ENCODE measurements around the gene EEF1A2. TPM values are rescaled to one million over a fixed set of nuclear protein-coding genes. Genes with fewer than 3 reads are reported as not detected.

Gene EEF1A2
- total RNA-seq, 1 experiment from 2014 or later = 26.0 TPM

DNA sequence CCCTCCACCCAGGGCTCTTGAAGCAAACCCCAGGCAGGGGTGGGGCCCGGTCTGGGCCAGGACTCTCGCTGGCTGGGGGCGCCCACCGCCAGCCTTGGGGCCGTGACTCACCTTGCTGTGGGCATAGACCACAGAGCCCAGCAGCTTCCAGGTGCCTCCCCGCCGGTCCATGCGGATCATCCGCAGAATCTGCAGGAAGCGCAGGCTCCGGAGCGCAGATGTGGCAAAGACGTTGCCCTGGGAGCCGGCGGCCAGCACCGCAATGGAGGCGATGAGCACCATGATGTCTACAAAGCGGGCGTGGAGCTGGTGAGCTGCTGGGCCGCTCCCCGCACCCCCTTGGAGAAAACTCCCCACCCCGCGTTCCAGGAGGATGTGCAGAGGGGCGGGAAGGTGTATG, 54.3 kb downstream of the EEF1A2 start:
- ATAC-seq (no peak), DNase-seq (ENCODE audit: low spot score) (no peak)
- H3K27ac Mint-ChIP-seq = no peak overlapping the region
- H3K4me3 Mint-ChIP-seq = no peak overlapping the region
- CTCF ChIA-PET = interaction anchor here (1.8 to 1.9 kb wide), 2 partner anchors 52 to 221 kb away, joined by 6 to 7 read pairs; no protein-coding TSS in a partner anchor
- peaks cover 15% of the 10 kb centered on the region for H3K4me1 Mint-ChIP-seq
- H3K27me3 Mint-ChIP-seq (ENCODE audit: low read depth) = no peaks in the 10 kb centered on the region
- H3K9me3 Mint-ChIP-seq = peaks cover 14% of the 10 kb centered on the region
- peaks cover 3% of the 10 kb centered on the region for H3K36me3 Mint-ChIP-seq
- POLR2A ChIA-PET = no interaction called here
- TF ChIP-seq RORB (CRISPR knock-in tag; IDR thresholded peaks at IDR 0.05) (no peak), TEAD4 (CRISPR knock-in tag; IDR thresholded peaks at IDR 0.05) (no peak), GTF2I (CRISPR knock-in tag; conservative IDR thresholded peaks at IDR 0.05) (no peak), ATF1 (CRISPR knock-in tag; IDR thresholded peaks at IDR 0.05) (no peak), USF1 (CRISPR knock-in tag; IDR thresholded peaks at IDR 0.05) (no peak), ZNF396 (CRISPR knock-in tag; IDR thresholded peaks at IDR 0.05; ENCODE audit: borderline replicate concordance) (no peak), ZBTB21 (CRISPR knock-in tag; IDR thresholded peaks at IDR 0.05; ENCODE audit: borderline replicate concordance) (no peak), ATF3 (CRISPR knock-in tag; conservative IDR thresholded peaks at IDR 0.05) (no peak), PRRX2 (CRISPR knock-in tag; IDR thresholded peaks at IDR 0.05) (no peak), FOXJ3 (CRISPR knock-in tag; IDR thresholded peaks at IDR 0.05; ENCODE audit: borderline replicate concordance) (no peak), PRDM15 (CRISPR knock-in tag; IDR thresholded peaks at IDR 0.05) (no peak), MLX (CRISPR knock-in tag; IDR thresholded peaks at IDR 0.05) (no peak), ZNF121 (CRISPR knock-in tag; IDR thresholded peaks at IDR 0.05) (no peak), GABPB1 (CRISPR knock-in tag; IDR thresholded peaks at IDR 0.05) (no peak), ZNF317 (CRISPR knock-in tag; IDR thresholded peaks at IDR 0.05; ENCODE audit: borderline replicate concordance, low read depth) (no peak), ZNF416 (CRISPR knock-in tag; IDR thresholded peaks at IDR 0.05) (no peak), ETV6 (CRISPR knock-in tag; IDR thresholded peaks at IDR 0.05) (no peak), FOXP1 (CRISPR knock-in tag; IDR thresholded peaks at IDR 0.05; ENCODE audit: borderline replicate concordance) (no peak)
- TF ChIP-seq, protein P1, sequence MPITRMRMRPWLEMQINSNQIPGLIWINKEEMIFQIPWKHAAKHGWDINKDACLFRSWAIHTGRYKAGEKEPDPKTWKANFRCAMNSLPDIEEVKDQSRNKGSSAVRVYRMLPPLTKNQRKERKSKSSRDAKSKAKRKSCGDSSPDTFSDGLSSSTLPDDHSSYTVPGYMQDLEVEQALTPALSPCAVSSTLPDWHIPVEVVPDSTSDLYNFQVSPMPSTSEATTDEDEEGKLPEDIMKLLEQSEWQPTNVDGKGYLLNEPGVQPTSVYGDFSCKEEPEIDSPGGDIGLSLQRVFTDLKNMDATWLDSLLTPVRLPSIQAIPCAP (CRISPR knock-in tag; IDR thresholded peaks at IDR 0.05) = no peak
- TF ChIP-seq, protein P2, sequence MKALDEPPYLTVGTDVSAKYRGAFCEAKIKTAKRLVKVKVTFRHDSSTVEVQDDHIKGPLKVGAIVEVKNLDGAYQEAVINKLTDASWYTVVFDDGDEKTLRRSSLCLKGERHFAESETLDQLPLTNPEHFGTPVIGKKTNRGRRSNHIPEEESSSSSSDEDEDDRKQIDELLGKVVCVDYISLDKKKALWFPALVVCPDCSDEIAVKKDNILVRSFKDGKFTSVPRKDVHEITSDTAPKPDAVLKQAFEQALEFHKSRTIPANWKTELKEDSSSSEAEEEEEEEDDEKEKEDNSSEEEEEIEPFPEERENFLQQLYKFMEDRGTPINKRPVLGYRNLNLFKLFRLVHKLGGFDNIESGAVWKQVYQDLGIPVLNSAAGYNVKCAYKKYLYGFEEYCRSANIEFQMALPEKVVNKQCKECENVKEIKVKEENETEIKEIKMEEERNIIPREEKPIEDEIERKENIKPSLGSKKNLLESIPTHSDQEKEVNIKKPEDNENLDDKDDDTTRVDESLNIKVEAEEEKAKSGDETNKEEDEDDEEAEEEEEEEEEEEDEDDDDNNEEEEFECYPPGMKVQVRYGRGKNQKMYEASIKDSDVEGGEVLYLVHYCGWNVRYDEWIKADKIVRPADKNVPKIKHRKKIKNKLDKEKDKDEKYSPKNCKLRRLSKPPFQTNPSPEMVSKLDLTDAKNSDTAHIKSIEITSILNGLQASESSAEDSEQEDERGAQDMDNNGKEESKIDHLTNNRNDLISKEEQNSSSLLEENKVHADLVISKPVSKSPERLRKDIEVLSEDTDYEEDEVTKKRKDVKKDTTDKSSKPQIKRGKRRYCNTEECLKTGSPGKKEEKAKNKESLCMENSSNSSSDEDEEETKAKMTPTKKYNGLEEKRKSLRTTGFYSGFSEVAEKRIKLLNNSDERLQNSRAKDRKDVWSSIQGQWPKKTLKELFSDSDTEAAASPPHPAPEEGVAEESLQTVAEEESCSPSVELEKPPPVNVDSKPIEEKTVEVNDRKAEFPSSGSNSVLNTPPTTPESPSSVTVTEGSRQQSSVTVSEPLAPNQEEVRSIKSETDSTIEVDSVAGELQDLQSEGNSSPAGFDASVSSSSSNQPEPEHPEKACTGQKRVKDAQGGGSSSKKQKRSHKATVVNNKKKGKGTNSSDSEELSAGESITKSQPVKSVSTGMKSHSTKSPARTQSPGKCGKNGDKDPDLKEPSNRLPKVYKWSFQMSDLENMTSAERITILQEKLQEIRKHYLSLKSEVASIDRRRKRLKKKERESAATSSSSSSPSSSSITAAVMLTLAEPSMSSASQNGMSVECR (CRISPR knock-in tag; IDR thresholded peaks at IDR 0.05; ENCODE audit: borderline replicate concordance) = no peak

All from WTC11 (cell line).